ENCODE results near the gene TTN.

DNA sequence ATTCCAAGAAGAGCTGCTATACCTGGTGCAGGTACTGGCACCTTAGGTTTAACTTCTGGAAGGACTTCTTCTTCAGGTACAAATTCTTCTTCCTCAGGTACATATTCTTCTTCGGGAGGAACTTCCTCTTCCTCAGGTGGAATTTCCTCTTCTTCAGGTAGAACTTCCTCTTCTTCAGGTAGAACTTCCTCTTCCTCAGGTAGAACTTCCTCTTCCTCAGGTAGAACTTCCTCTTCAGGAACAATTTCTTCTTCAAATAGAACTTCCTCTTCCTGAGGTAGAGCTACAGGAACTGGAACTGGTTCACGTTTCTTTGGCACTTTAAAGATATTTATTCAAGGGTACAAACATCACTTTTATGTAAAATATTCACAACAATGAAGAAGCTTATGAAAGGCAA lies 129.6 kb downstream of the TTN start:
- TF ChIP-seq CHD2 (IDR thresholded peaks at IDR 0.05; ENCODE audit: low read length) (no peak), SIX5 (IDR thresholded peaks at IDR 0.05; ENCODE audit: low read depth, low read length) (no peak), PHF8 (conservative IDR thresholded peaks at IDR 0.05; ENCODE audit: low read depth, low read length) (no peak), POLR2AphosphoS5 (IDR thresholded peaks at IDR 0.05; ENCODE audit: low read depth, low read length) (no peak), SP2 (IDR thresholded peaks at IDR 0.05; ENCODE audit: low read length) (no peak), TEAD4 (IDR thresholded peaks at IDR 0.05; ENCODE audit: low read depth, low read length) (no peak)
- TF ChIP-seq, protein P1, sequence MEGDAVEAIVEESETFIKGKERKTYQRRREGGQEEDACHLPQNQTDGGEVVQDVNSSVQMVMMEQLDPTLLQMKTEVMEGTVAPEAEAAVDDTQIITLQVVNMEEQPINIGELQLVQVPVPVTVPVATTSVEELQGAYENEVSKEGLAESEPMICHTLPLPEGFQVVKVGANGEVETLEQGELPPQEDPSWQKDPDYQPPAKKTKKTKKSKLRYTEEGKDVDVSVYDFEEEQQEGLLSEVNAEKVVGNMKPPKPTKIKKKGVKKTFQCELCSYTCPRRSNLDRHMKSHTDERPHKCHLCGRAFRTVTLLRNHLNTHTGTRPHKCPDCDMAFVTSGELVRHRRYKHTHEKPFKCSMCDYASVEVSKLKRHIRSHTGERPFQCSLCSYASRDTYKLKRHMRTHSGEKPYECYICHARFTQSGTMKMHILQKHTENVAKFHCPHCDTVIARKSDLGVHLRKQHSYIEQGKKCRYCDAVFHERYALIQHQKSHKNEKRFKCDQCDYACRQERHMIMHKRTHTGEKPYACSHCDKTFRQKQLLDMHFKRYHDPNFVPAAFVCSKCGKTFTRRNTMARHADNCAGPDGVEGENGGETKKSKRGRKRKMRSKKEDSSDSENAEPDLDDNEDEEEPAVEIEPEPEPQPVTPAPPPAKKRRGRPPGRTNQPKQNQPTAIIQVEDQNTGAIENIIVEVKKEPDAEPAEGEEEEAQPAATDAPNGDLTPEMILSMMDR (IDR thresholded peaks at IDR 0.05; ENCODE audit: control extremely low read depth in 1 of 3, insufficient read depth in 1 of 3, low read depth in 1 of 3, low read length in 3 of 3) = no peak

Data from H1 (cell line).